Psoas muscle (tissue), 8 donors: ENCODE data around the gene SLC1A3. TPM values are rescaled to one million over a fixed set of nuclear protein-coding genes. Genes with fewer than 3 reads are reported as not detected.
"Not testable (repeated sequence)": the region's sequence is repeated elsewhere in the genome, so short reads cannot be mapped to it uniquely, and the experiment has no call there.

Experiments used
- ATAC-seq, 4 donors: fragments of 200-7000 bp; cut with Tn5 transposase; one replicate each; pipeline ENCODE4 v1.9.1; 2020; ENCODE audit warnings: moderate library complexity in 3 of 4, mild to moderate bottlenecking in 2 of 4
- DNase-seq, 2 donors: peaks; one replicate each; pipeline ENCODE4 v3.0.0-alpha.2; 2020
- H3K27ac ChIP-seq: fragments of 200-600 bp; one replicate; pipeline ENCODE4 v1.8.0; 2022
- H3K27me3 ChIP-seq, 3 donors: fragments of 200-600 bp in 1 of 3; one replicate each; pipeline versions ENCODE4 v1.6.1 to v1.8.0; 2013 to 2022; ENCODE audit warnings: low read length in 2 of 3, mild to moderate bottlenecking in 2 of 3, moderate library complexity in 1 of 3; ENCODE audit not compliant: insufficient read depth in 3 of 3
- H3K36me3 ChIP-seq, 2 donors: fragments of 200-600 bp in 1 of 2; one replicate each; pipeline versions ENCODE4 v1.6.1 to v1.8.0; 2013 to 2022; ENCODE audit warnings: low read depth in 1 of 2, mild to moderate bottlenecking in 1 of 2, moderate library complexity in 1 of 2; ENCODE audit not compliant: insufficient read depth in 1 of 2
- H3K4me1 ChIP-seq: fragments of 200-600 bp; one replicate; pipeline ENCODE4 v1.8.0; 2022
- H3K4me3 ChIP-seq: fragments of 200-600 bp; one replicate; pipeline ENCODE4 v1.8.0; 2022; ENCODE audit warnings: mild to moderate bottlenecking
- H3K9me3 ChIP-seq: fragments of 200-600 bp; one replicate; pipeline ENCODE4 v1.8.0; 2022
- CTCF ChIP-seq: fragments of 200-600 bp; IDR thresholded peaks from one replicate; pipeline ENCODE4 v1.8.0; 2022; ENCODE audit warnings: antibody characterized with exemption
- WGBS, 3 donors: extraction: QIAGEN DNeasy Blood & Tissue Kit; methylation state at CpG; one replicate each; pipeline versions ENCODE4 v1.1.6 to v1.1.7; 2013; 5-methylcytosine and 5-hydroxymethylcytosine counted together
- intact Hi-C, 2 donors: fragments of 100-400 bp; cut with DNase I; formaldehyde crosslinking; loops; one replicate each; pipeline versions ENCODE4 v1.11.0 to v1.14.2; 2022
- polyA plus RNA-seq, 3 donors: library from polyadenylated mRNA; stranded (reverse); fragments of 200-250 nt; gene quantifications; one replicate each; pipeline ENCODE4 v1.2.3, GENCODE V29; 2013
- total RNA-seq, 4 donors: library from RNA; stranded (reverse); fragmentation: NEBNext Ultra II Directional in 2 of 4; extraction: Animal tissue kit (Norgen Biotek cat#: 25700) in 2 of 4; gene quantifications; one replicate each; pipeline versions ENCODE4 v1.2.1 to v1.2.4, GENCODE V29; 2021 to 2023
- donor health status: healthy with polysubstance abuse.
- donor health status: DM: no; HTN: no; CAD: no; lungs with moderate emphysema.
- donor health status: Bipolar disorder and iron deficiency.
- donor health status: healthy.
- donor health status: DM: yes; HTN: yes; CAD: no.
- donor health status: DM: no; HTN: no; CAD: no.
- donor health status: DM: no; HTN: no; CAD: no.
- donor health status: DM: yes; HTN: yes; CAD: no.

SLC1A3 gene
- total and polyA plus RNA-seq, 7 donors = 9.6 to 25.3 (median 17.4) TPM

GRCh38 chr5:36641431-36641830 is 35.0 kb downstream of the SLC1A3 start:
- no peaks in the 10 kb centered on the region for H3K4me1 ChIP-seq
- H3K4me3 ChIP-seq = no peak overlapping the region
- DNase-seq = no peak
- no peak for TF ChIP-seq CTCF
- no peak overlapping the region for H3K27ac ChIP-seq
- H3K9me3 ChIP-seq = no peaks in the 10 kb centered on the region
- no peaks in the 10 kb centered on the region for H3K27me3 ChIP-seq
- intact Hi-C loops = no loop called here
- H3K36me3 ChIP-seq = peaks cover 0 to 16% of the 10 kb centered on the region in 2 donors
- ATAC-seq = no peak

- WGBS, 3 donors = 72 to 79% (median 78%) methylated on average over 4 of the region's 4 CpGs
- no peak for DNase-seq
- no peak overlapping the region for H3K4me3 ChIP-seq
- H3K27ac ChIP-seq = no peak overlapping the region
- no peaks in the 10 kb centered on the region for H3K27me3 ChIP-seq
- intact Hi-C loops = no loop called here
- ATAC-seq = no peak
- H3K4me1 ChIP-seq = no peaks in the 10 kb centered on the region
- H3K9me3 ChIP-seq = no peaks in the 10 kb centered on the region
- peaks cover 0 to 22% of the 10 kb centered on the region in 2 donors for H3K36me3 ChIP-seq
- TF ChIP-seq CTCF = no peak
Observed at GRCh38 chr5:36642089-36642488, 35.7 kb downstream of the SLC1A3 start.

GRCh38 chr5:36643162-36643561 is 36.8 kb downstream of the SLC1A3 start:
- Histone ChIP-seq H3K36me3 (peaks cover 0 to 22% of the 10 kb centered on the region in 2 donors), H3K4me1 (no peaks in the 10 kb centered on the region), H3K27ac (no peak overlapping the region), H3K4me3 (no peak overlapping the region), H3K27me3 (no peaks in the 10 kb centered on the region), H3K9me3 (no peaks in the 10 kb centered on the region)
- no peak for TF ChIP-seq CTCF
- intact Hi-C loops = no loop called here
- WGBS, 3 donors = 95 to 97% (median 97%) methylated on average over 1 of the region's 1 CpG
- DNase-seq (no peak), ATAC-seq (no peak)

GRCh38 chr5:36643841-36644240 is 37.4 kb downstream of the SLC1A3 start:
- 82 to 88% (median 84%) methylated on average over 5 of the region's 5 CpGs for WGBS, 3 donors
- ATAC-seq, H3K9me3 ChIP-seq, H3K4me3 ChIP-seq, H3K27ac ChIP-seq, H3K27me3 ChIP-seq, DNase-seq, intact Hi-C loops, H3K4me1 ChIP-seq: not testable (repeated sequence)
- H3K36me3 ChIP-seq = peaks cover 0 to 21% of the 10 kb centered on the region in 2 donors

- H3K36me3 ChIP-seq = peaks cover 0 to 14% of the 10 kb centered on the region in 2 donors
- no peaks in the 10 kb centered on the region for H3K4me1 ChIP-seq
- 91 to 97% (median 95%) methylated on average over 3 of the region's 3 CpGs for WGBS, 3 donors
- intact Hi-C loops = no loop called here
- no peak for TF ChIP-seq CTCF
- H3K27me3 ChIP-seq = no peaks in the 10 kb centered on the region
- H3K9me3 ChIP-seq = no peaks in the 10 kb centered on the region
- ATAC-seq (no peak), DNase-seq (no peak)
- H3K4me3 ChIP-seq = no peak overlapping the region
- H3K27ac ChIP-seq = no peak overlapping the region
Observed at GRCh38 chr5:36644727-36645126, 38.3 kb downstream of the SLC1A3 start.
